HG02938 (cell line): Measurements from ENCODE around the gene RHBDF1.
A peak's percentile ranks its signal among the peaks of the same experiment; 100 is the strongest.
"Not testable (repeated sequence)": the region's sequence is repeated elsewhere in the genome, so short reads cannot be mapped to it uniquely, and the experiment has no call there.

ENCODE experiments used
- ATAC-seq: cut with Tn5 transposase; IDR thresholded peaks from one replicate; pipeline ENCODE4 v1.9.1; 2021; ENCODE audit warnings: mild to moderate bottlenecking, moderate library complexity; ENCODE audit not compliant: unreplicated experiment

The RHBDF1 gene

DNA sequence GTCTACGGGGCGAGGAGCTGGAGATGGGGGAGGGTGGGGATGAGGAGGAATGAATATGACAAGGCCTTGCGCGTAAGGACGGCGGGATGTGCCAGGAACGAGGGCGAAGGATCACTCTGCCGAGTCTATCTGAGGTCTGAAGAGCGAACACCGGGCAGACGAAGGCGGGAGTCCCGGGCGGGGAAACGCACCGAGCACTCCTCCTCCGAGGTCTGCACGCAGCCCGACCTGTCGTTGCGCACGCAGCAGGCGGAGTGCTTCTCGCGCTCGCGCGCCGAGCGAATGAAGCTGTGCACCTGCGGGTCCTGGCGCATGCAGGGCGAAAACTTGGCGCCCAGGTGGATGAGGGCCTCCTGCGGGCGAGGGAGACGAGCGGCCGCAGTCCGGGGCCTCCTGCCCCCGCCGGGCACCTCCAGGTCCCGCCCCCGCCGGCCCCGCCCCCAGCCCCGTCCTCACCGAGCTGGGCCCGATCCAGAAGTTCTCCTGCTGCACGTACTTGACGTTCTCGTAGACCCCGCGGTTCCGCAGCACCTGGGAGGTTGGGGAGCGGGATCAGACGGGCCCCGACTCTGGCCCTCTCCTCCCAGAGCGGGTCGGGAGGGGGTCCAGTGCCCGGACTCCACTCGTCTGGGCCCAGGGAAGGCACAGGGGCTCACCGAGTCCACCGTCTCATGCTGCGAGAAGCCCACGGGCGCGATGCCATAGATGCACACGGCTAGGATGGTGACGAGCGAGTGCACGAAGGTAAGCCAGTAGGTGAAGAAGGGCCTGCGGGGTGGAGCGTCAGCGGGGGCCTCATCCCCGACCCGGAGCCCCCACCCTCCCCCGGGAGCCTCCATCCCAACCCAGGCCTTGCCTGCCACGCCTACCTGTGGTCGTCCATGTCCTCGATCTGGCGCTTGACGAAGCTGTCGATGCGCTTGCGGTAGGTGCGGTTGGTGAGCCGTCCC lies 11.2 kb downstream of the RHBDF1 start:
- no peak for ATAC-seq

DNA sequence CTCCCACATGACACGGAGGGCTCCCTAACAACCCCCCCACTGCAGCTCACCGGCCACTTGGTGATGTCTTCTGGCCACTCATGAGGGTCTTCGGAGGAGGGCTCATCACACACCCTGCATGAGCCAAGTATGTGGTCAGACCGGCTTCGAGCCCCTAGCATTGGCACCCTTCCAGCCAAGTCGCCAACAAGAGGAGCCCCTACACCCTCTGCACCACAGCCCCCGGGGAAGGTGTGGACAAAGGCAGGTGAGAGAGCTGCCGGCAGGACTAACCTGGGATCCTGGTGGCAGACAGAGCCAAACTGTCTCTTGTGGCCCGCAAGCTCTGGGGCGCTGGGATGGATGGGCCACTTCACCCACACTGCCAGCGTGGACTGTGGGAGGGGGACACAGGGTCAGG lies 12.3 kb downstream of the RHBDF1 start:
- ATAC-seq = no peak

DNA sequence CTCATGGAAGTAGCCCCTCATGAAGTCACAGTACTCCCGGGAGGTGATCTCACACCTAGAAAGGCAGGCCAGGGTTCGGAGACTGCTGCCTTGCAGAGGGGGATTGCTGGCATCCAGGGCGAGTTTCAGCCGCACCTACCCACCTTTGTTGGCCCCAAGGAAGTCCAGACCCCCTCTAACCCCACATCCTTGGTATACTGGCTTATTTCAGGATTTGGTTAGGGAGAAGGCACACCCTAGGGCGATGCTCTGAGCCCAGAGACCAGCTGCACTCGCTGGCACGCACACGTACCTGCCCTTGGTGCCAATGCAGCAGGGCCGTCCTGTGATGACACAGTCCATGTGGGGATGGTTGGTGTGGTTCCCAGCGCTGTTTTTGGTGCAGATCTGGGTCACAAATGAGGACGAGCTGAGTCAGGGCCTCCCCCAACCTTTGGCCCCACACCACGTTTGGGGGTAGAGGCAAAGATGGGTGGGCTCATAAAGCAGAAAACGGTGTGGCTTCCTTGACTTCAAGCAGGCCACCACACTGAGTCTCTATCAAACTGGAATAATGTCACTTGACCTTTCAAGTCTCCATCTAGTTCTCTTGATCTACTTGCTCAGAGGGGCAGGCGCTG lies 12.9 kb downstream of the RHBDF1 start:
- ATAC-seq = no peak

DNA sequence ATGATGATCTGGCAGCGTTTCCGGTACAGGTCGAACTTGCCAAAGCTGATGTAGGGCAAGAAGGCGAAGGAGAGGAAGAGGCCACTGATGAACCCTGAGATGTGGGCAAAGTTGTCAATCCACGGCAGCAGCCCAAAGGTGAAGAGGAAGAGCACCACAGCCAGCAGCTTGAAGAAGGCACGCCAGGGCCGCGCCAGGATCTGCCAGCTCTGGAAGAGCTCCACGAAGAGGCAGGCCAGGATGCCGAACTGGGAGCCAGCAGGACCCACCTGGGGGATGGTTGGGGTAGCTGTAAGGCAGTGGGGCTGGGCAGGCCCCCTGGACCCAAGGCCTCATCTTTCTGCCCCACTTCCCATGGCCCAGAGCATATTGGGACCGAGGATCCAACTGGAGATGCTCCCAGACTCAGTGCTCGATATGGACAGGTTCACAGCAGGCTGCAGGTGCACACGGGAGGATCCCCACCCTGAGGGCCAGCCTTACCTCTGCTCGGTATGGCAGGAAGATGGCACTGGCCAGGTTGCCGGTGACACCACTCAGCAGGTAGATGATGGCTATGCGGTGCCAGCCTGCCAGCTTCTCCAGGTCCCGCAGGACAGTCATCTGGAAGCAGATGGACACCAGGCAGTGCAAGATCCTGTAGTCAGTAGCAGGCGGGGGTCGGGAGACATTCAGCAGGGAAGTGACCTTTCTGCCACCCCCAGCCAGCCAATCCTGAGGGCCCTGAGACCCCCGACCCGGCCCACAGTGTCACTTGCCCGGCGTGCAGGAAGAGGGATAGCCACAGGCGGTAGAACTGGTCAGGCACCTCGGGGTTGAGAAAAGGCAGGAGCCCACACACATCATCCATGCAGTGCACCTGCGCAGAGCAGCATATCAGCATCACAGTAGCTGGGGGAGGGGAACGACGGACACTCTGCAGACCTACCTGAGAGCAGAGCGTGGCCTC lies 13.7 kb downstream of the RHBDF1 start:
- no peak for ATAC-seq

DNA sequence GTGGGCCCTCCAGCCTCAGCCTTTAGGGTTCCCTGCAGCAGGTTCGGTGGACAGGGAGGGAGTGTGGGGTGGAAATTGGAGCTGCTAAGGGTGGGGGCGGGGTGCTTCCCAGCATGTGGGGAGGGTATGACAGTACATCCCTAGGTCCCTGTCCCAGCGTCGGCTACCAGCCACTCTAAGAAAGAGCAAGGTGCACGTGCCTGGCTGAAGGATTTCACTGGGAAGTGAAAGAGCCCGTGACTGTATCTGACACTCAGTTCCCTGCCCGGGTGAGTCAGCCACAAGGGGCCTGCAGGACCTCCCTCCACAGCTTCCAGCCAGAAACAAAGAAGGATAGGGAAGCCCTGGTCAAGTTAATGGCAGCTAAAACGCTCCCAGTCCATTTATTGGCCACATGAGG lies 14.7 kb downstream of the RHBDF1 start:
- ATAC-seq = no peak

DNA sequence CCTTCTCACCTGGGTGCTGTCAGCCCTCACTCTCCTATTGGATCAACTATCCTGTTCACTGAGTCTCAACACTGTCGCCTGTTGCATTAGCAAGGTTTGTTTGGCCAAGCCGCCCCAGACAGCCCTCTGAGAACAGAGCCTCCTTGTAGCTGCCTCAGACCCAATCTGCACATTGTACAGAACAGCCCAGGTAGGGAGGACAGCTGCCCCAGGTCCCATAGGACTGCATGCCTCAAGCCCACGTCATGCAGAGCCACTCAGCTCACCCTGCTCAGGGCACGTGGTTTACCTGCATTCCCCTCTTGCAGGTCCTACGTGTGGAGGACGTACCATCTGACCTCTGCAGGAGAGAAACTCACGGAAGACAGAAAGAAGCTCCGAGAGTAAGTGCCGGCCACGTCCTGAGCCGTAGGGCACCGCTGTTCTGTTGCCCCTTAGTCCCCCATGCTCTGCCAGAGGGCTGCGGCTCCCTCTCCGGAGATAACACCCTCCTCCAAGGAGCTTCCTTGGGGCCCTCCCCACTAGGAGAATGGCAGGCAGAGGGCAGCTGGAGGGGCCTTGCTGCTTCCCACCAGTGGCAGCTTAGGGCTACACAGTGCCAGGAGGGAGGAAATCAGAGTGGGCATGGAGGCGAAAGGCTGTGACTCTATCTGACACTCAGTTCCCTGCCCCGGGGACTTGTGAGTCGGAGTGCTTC lies 16.1 kb downstream of the RHBDF1 start:
- no peak for ATAC-seq

DNA sequence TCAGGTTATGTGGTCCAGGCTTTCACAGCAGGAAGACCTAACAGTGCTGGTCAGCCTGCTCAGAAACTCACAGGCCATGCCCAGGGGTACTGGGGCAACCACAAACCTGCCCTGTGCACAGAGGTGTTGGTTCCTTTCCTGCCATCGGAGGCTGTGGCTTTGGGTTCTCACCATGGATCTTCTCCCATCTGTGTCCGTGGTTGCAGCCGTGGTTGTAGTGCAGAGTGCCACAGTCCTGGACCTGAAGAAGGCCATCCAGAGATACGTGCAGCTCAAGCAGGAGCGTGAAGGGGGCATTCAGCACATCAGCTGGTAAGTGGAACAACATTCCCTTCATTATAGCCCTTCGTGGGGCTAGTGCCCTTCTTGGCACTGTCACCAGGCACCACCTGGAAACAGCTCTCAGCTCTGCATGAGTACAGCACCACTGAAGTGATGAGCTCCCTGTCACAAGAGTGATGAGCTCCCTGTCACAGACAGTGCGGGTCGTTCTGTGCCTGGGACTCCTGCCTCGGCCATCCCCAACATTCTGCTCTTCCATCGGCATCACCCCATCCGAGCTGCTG lies 16.8 kb downstream of the RHBDF1 start:
- no peak for ATAC-seq

DNA sequence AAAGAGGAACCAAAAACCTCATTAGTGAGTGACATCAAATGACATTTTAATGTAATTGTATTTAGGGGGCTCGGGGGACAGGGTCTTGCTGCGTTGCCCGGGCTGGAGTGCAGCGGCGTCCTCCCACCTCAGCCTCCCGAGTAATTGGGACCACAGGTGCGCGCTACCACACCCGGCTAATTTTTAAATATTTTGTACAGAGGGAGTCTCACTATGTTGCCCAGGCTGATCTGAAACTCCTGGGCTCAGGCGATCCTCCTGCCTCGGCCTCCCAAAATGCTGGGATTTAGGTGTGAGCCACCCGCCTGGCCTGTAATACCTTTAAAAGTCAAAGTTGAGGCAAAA lies 18.2 kb downstream of the RHBDF1 start:
- ATAC-seq = no peak

DNA sequence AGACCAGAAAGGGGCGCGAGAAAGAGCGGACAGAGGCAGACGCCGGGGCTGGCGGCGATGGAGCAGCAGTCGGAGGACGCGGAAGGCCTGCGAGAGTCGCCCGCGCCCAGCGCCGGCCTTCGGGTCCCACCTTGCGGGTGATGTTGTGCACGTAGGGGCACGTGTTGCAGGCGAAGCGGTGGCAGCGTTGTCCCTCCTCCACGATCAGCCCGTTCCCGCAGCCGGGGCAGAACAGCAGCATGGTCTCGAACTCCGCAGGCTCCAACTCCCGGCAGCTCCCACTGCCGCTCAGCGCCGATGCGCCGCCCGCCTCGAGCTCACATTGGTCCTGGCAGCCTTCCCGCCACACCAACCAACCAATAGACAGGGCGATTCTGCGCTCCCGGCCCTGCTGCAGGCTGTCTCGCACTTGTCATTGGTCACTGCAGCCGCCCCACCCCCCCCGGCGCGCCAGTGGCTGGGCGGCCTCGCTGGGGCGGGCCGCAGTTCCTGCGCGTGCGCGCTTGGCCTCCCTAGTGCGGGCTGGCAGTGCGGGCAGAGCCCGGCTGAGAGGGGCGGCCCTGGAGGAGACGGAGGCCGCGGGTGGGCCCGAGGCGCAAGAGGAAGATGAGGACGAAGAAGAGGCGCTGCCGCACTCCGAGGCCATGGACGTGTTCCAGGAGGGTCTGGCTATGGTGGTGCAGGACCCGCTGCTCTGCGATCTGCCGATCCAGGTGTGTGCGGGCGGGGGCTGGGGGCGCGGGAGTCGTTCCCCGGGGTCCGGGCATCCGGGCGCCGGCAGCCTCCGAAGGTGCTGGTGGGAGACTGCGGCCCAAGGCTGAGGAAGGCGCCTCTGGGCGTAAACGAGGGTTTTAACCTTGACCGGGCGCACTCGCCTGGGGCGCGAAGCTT lies 18.8 kb downstream of the RHBDF1 start, which contains the start of the genes POLR3K and SNRNP25:
POLR3K (minus strand) TSS at position 263 of the 891 bp plus-strand sequence; CDS start at position 241, 22 bp downstream.
SNRNP25 (plus strand) TSS at position 483 of the 891 bp plus-strand sequence; CDS start at position 672, 189 bp downstream.
- ATAC-seq = peak; percentile 86

DNA sequence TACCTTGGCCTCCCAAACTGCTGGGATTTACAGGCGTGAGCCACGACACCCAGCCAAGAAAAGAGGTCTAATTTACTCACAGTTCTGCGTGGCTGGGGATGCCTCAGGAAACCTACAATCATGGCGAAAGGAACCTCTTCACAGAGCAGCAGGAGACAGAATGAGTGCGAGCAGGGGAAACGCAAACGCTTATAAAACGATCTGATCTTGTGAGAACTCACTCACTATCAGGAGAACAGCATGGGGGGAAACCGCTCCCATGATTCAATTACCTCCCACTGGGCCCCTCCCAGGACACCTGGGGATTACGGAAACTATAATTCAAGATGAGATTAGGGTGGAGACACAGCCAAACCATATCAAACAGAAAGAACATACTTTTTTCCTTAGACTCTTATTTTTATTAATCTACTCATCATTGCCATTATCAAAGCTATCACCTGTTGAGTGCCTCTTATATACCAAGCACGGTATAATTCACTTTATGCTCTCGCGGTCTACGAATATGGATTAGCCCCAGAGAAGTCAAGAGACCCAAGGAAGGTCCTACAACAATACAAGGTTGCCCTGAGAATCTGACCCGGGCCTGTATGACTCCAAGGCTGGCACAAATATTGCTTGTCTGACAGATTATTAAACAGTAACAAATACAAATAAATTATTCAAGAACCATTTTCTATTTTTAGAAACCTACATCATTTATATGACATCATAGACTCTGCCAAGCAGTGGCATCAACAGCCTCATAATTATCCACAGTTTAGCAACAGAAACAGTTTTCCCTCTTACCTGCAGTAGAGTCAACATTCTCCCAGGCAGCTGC lies 21.5 kb downstream of the RHBDF1 start:
- no peak for ATAC-seq

DNA sequence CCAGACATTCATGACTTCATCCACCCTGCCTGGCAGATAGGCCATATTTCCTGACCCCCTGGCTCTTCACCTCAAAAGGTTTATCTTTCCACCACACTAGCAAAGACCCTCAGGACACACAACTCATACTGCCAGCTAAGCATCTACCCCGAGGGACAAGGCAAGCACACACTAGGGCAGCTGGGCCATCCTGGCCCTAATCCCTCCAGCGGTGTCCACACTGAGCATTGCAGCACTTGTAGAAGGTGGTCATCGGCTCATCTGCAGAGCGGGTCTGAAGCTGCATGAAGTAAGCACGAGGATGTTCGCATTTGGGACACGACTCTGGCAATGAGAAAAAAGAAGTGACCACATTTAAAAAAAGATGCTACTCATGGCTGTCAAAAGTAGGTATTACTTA lies 25.2 kb downstream of the RHBDF1 start:
- ATAC-seq = no peak

DNA sequence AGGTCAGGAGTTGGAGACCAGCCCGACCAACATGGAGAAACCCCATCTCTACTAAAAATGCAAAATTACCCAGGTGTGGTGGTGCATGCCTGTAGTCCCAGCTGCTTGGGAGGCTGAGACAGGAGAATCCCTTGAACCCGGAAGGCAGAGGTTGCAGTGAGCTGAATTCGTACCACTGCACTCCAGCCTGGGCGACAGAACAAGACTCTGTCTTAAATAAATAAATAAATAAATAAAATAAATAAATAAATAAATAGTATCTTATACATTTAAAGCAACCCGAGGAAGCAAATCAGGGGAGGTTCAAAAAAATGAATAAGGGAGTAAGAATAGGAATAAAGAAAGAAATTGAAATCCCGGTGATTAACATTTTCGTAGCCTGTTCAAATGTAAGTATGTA lies 25.9 kb downstream of the RHBDF1 start:
- ATAC-seq = not testable (repeated sequence)

DNA sequence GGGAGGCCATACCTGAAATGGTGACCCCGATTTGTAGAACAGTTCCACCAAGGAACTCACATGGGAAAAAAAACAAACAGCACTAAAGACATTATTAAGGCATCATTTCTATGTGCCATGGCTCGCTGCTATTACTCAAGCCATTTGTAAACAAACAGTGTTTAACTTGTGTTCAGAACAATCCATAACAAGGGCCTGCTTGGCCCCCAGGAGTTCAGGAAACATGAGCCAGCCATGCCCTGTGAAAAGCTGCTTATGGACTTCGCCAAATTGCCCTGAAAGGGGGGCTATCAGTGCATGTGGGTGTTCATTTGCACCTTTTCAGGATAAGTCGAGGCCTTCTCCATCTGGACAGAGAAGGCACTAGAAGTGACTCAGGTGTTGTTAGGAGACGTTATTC lies 27.0 kb downstream of the RHBDF1 start:
- no peak for ATAC-seq

DNA sequence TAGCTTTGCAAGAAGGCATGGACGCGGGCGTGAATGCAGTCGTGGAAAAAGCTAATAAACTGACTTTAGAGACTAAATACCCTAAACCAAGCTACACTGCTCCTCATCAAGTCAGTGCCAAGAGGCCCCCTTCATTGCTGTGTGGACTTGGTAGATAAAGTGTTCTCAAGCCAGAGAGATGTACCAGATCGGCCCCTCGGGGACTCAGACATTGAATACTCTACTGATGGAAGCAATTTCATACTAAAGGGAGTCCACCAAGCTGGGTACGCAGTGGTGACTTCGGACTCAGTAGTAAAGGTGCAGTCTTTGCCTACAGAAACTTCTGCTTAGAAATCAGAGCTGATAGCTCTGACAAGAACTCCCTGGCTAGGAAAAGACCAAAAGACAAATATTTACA lies 27.8 kb downstream of the RHBDF1 start:
- ATAC-seq = no peak

DNA sequence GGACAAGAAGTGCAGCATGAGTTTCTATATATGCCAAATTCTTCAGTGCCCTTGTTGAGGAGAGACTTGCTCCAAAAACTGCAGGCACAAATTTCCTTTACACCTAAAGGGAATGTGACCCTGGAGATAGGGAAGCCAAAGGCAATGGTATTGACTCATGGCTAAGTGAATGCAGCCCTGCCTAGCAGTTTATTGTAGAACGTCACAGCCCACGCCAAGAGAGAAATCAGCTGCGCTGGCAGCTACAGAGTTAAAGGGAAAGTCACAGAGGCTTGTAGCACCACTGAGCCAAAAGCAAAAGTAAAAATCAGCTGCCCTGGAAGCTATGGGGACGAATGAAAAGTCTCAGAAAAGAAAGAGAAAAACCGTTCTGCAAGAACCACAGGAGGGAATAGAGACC lies 29.1 kb downstream of the RHBDF1 start:
- ATAC-seq = no peak

DNA sequence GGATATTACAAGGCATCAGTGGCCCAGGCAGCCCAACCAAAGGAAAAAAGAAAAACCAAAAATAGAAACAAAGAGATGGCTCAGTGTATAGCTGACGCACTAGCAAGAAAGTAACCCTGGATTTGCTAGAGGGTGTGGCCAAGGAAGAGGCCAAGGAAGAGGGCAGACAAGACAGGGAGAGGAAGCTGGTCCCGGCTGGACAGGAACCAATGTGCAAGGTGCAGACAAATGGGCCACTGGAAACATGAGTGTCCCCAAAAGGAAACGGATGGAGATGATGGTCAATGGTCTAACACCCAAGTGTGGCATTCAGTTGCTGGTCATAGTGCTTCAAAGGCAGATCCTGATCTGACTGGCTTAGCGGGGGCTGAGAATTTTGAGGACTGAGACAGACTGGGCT lies 29.7 kb downstream of the RHBDF1 start:
- no peak for ATAC-seq

DNA sequence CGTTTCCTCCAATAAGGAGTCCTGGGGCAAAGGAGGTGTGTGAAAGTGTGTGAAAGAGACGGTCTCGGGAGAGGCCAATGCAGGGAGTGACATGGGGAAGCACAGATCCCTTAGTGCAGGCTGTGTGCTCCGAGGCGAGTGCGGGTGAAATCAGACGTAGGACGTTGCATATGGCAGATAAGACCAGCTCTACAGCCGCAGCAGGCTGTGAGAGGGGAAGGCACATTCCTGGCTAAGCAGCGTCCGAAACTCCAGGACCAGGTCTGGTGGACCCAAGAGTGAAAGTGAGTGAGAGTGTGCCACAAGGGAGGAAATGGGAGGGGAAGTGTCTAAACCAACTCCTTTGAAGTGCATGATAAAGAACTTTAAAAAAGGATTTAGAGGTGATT lies 30.4 kb downstream of the RHBDF1 start:
- ATAC-seq = no peak

DNA sequence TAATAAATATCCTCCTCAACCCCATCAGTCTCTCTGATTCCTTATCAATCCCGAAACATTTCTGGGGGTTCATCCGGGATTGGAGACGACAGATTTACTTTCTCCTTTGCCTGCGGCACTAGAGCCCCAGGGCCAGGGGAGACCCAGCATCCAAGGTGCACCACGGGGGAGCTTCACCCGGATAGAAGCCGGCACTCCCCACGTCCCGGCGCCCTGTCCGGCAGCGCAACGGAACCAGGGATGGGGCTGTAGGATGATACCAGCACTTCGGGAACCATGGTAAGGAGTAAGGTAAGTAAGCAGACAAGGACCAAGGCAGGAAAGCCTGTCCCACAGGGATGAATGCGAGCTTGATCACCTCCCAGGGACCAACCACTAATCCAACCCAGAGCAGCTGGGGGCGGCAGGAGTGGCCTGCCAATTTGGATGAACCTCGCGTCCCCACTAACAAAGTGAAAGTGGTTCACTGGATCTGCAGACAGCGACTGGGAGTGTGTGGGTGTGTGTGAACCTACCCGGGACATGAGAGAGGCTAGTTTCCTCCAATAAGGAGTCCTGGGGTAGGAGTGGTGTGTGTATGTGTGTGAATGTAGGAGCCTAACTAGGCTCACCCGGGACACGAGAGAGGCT lies 30.9 kb downstream of the RHBDF1 start:
- ATAC-seq = no peak
